GM18909 (cell line): Measurements from ENCODE around the gene TRAF2.

ENCODE experiments used
- ATAC-seq: cut with Tn5 transposase; IDR thresholded peaks from one replicate; pipeline ENCODE4 v1.9.1; 2021; ENCODE audit warnings: mild to moderate bottlenecking; ENCODE audit not compliant: unreplicated experiment, poor library complexity

Gene TRAF2

DNA sequence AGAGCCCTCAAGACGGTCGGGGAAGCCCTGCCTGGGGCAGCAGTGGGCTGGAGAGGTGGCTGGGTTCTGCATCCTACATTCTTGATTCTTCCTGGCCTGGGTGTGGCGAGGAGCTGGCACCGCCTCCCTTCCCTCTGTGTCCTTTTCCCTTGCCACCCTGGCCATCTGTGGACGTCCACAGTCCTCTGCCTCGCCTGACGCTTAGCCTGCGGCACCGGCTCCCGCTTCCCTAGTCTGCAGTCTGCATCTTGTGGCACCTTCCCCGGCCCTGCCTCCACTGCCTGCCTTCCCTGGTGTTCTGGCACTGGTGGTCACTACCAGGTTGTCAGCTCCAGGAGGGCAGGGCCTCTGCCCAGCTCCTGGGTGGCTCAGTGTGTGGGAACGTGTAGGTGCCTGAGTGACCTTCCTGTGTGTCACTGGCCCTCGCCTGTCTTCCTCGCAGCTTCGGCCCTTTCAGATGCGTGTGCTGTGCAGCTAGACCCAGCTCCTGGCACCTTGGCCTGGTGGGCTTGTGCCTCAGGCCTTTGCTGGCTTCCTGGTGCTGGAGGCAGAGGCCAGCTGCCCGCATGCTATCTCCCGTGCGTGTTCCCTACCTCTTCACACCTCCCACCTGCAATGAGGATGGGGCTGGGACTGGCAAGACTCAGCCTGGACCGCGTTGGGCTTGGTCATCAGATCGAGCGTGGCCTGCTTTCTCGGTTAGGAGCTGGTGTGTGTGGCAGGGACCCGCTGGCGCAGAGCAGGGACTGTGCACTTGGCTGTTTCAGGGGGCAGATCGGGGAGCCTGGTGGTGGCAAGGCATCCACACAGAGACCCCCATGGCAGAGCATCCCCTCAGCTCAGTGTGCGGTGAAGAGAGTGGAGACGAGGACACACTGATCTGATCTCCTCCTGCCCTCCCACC lies 20.9 kb downstream of the TRAF2 start:
- no peak for ATAC-seq

- ATAC-seq: no peak
These were observed 24.0 kb downstream of the TRAF2 start for GRCh38 chr9:136910197-136910900.

DNA sequence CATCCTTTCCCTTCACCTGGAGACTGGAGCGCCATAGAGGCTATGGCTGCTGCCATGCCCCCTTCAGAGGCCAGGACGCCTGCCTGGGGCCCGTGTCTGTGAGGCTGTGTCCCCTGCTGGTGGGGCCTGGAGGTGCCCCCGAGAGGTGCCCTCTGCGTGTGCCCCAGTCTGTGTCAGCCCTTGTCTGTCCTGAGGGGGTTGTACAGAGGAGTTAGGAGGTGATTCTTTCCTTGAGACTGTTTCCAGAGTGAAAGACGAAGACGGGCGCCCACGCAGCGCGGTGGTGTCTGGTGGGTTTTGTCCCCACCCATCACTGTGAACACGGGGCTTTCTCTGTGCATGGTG lies 24.6 kb downstream of the TRAF2 start:
- ATAC-seq: no peak

DNA sequence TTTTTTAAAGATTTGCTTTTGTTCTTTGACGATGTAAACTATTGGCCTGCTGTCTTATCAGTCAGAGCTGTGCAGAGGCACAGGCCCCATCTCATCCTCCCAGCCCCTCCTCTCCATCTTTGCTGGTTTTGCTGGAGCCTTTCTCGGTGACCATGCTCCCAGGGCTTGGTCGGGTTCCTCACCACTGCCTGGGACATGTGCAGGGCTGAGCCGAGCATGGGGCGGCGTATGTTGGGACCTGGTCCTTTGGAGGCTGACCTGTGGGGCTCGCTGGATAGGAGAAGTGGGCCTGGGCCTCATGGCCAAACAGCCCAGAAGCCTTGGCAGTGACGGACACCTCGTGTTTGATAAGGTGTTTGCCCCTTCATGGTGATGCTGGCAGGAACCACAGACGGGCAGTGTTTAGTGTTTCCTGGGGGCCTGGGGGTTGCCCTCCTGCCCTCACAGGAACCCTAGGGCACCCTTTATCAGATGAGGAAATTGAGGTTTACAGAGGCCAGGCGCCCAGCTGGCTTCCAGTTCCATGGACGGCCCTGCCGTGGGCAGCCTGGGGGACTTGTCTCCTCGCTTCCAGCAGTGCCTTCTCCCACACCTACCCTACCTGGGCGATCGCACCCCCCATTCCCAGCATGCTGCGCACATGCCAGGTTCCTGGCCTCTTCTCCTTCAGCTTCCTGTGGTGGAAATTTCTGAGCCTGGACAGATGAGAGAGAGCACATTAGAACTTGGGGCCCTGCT lies 27.6 kb downstream of the TRAF2 start:
- no peak for ATAC-seq

GRCh38 chr9:136915632-136916329 lies 29.5 kb downstream of the TRAF2 start:
- no peak for ATAC-seq

- ATAC-seq: no peak
These were observed 30.2 kb downstream of the TRAF2 start for GRCh38 chr9:136916330-136917184.

- no peak for ATAC-seq
These were observed 31.6 kb downstream of the TRAF2 start for GRCh38 chr9:136917902-136918301.

- ATAC-seq: no peak
These were observed 33.8 kb downstream of the TRAF2 start for GRCh38 chr9:136920069-136920468.

DNA sequence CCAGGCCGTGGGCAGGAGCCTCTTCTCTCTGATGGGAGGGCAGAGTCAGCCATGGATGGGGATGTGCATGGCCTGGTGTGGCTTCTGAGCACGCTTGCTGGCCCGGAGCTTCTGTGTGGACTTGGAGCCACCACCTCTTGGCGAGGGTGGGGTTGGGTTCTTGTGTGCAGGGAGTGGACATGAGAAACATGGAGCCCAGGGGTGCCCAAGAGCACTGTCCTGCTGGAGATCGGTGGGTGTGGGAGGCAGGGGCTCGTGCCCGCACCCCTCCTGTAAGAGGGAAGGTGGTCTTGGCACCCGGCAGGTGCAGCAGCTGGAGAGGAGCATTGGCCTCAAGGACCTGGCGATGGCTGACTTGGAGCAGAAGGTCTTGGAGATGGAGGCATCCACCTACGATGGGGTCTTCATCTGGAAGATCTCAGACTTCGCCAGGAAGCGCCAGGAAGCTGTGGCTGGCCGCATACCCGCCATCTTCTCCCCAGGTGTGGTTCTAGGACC lies 34.5 kb downstream of the TRAF2 start:
- no peak for ATAC-seq

GRCh38 chr9:136921307-136921706 lies 35.0 kb downstream of the TRAF2 start:
- no peak for ATAC-seq

DNA sequence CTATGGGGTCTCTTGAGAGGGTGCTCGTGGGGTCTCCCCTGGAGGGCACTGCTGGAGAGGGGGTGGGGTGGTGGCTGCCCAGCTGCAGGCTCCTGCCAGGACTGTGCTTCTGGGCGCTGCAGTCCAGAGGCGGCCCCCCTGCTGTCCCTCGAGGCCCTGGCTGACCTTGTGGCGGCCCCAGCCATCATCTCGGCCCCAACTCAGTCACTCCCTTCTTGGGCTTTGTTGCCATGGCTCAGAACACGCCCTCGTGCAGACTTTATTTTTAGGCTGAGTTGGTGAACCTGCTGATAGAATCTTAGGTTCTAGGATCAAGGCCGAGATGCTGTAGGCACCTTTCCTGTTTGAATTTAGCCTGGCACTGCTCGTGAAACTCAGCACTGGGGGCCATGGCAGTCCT lies 35.4 kb downstream of the TRAF2 start:
- no peak for ATAC-seq

DNA sequence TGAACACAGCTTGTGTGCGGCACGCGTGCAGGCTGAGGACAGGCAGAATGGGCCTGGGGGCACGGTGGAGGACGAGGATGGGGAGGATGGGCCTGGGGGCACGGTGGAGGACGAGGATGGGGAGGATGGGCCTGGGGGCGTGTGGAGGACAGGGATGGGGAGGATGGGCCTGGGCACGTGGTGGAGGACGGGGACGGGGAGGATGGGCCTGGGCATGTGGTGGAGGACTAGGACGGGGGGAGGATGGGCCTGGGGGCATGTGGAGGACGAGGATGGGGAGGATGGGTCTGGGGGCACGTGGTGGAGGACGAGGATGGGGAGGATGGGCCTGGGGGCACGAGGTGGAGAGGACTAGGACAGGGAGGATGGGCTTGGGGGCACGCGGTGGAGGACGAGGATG lies 36.2 kb downstream of the TRAF2 start:
- no peak for ATAC-seq

- ATAC-seq: no peak
These were observed 37.6 kb downstream of the TRAF2 start for GRCh38 chr9:136923881-136924280.

DNA sequence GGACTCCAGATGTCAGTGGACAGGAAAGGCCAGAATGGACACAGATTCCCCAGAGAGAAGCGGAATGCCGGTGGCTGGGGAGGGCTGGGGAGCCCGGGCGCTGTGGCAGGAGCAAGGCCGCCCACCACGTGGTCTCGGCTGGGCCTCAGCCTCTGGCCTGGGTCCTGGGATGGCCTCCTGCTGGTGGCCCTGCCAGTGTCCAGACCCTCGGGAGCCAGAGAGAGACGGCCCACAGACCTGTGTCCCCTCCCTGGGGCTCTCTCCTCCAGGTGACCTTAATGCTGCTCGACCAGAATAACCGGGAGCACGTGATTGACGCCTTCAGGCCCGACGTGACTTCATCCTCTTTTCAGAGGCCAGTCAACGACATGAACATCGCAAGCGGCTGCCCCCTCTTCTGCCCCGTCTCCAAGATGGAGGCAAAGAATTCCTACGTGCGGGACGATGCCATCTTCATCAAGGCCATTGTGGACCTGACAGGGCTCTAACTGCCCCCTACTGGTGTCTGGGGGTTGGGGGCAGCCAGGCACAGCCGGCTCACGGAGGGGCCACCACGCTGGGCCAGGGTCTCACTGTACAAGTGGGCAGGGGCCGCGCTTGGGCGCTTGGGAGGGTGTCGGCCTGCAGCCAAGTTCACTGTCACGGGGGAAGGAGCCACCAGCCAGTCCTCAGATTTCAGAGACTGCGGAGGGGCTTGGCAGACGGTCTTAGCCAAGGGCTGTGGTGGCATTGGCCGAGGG lies 39.3 kb downstream of the TRAF2 start:
- ATAC-seq: no peak

DNA sequence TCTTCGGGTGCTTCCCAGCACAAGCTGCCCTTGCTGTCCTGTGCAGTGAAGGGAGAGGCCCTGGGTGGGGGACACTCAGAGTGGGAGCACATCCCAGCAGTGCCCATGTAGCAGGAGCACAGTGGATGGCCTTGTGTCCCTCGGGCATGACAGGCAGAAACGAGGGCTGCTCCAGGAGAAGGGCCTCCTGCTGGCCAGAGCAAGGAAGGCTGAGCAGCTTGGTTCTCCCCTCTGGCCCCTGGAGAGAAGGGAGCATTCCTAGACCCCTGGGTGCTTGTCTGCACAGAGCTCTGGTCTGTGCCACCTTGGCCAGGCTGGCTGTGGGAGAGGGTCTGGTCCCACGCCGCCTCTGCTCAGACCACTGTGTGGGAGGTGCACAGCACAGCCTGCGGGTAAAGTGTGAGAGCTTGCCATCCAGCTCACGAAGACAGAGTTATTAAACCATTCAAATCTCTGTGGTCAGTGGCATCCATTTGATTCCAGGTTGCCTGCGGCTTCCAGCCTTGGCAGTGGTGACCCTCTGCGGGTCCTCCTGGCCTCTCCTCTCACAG lies 39.9 kb downstream of the TRAF2 start:
- ATAC-seq: no peak

DNA sequence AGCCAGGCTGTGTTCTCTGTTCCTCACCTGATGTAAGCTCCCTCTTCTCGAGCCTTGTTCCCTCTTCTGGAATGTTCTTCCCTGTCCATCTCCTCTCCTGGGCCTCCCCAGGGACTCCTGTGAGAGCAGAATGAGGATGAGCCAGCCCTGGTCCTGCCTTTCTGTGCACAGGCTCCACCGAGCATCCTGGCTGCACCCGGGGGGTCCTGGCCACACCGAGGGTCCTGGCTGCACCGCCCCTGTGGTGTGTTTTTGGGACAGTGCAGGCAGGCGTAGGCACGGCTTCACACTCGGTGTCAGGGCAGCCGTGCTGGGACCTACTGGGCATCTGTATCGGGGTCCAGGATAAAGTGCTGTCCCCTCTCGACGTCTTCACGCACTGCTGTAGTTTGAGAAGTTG lies 40.4 kb downstream of the TRAF2 start:
- ATAC-seq: no peak

- no peak for ATAC-seq
These were observed 41.3 kb downstream of the TRAF2 start for GRCh38 chr9:136927343-136928271.
